Measurements from ENCODE around the gene SRMS. TPM values are rescaled to one million over a fixed set of nuclear protein-coding genes. Genes with fewer than 3 reads are reported as not detected.

Gene SRMS
- total and polyA plus RNA-seq, 2 of the 13 experiments (the other 11 are each of a cell fraction or from before 2014, with no cell fraction given): not detected

DNA sequence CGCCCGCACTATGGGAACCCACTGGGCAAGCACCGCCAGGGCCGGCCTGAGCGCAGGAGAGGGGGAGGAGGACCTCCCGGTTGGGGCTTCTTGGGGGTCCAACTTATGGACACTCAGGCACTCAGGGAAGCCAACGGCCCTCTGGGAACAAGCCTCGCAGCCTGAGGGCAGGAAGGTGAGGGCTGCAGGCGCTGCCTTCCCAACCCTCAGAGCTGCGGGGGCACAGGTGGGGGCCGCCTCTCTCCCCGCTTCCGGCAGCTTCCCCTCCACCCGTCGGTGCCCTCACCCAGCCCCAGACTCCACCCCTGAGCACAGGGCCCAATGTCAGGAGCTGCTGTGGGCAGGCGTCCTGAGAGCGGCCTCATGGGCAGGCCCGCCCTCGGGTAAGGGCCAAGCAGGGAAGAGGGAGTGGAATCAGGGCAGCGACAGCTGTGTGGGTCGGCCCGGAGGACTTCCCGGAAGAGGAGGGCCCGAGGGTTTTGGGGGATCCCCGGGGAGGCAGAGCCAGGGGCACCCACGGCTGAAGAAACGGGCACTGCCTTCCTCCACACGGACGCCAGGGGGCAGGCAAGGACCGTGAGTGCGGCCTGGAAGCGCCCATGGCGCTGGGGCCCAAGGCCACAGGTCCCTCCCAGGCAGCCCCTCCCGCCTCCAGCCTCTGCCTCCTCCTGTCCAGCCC lies 9.9 kb downstream of the SRMS start (continued):
- TF ChIP-seq, protein P1, sequence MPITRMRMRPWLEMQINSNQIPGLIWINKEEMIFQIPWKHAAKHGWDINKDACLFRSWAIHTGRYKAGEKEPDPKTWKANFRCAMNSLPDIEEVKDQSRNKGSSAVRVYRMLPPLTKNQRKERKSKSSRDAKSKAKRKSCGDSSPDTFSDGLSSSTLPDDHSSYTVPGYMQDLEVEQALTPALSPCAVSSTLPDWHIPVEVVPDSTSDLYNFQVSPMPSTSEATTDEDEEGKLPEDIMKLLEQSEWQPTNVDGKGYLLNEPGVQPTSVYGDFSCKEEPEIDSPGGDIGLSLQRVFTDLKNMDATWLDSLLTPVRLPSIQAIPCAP (CRISPR knock-in tag; IDR thresholded peaks at IDR 0.05; ENCODE audit: low read depth): no peak
- TF ChIP-seq NR2F2 (IDR thresholded peaks at IDR 0.05; ENCODE audit: borderline replicate concordance, low read depth) (no peak), SRF (IDR thresholded peaks at IDR 0.05; ENCODE audit: low read depth, low read length) (no peak), ZFY (CRISPR knock-in tag; IDR thresholded peaks at IDR 0.05) (peak; percentile 84), ZNF446 (CRISPR knock-in tag; IDR thresholded peaks at IDR 0.05) (peak; percentile 67; the same call in 1 of the 2 replicates), TCF12 (IDR thresholded peaks at IDR 0.05) (no peak), TCF12 (CRISPR knock-in tag; IDR thresholded peaks at IDR 0.05) (no peak), ZNF709 (CRISPR knock-in tag; IDR thresholded peaks at IDR 0.05) (no peak), NR2C2 (CRISPR knock-in tag; IDR thresholded peaks at IDR 0.05; ENCODE audit: borderline replicate concordance) (peak; percentile 74), ZNF850 (CRISPR knock-in tag; conservative IDR thresholded peaks at IDR 0.05) (no peak), ZFAT (CRISPR knock-in tag; conservative IDR thresholded peaks at IDR 0.05) (no peak)
- TF ChIP-seq, protein P2, sequence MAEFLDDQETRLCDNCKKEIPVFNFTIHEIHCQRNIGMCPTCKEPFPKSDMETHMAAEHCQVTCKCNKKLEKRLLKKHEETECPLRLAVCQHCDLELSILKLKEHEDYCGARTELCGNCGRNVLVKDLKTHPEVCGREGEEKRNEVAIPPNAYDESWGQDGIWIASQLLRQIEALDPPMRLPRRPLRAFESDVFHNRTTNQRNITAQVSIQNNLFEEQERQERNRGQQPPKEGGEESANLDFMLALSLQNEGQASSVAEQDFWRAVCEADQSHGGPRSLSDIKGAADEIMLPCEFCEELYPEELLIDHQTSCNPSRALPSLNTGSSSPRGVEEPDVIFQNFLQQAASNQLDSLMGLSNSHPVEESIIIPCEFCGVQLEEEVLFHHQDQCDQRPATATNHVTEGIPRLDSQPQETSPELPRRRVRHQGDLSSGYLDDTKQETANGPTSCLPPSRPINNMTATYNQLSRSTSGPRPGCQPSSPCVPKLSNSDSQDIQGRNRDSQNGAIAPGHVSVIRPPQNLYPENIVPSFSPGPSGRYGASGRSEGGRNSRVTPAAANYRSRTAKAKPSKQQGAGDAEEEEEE (CRISPR knock-in tag; IDR thresholded peaks at IDR 0.05; ENCODE audit: borderline replicate concordance): peak; percentile 89; the same call in 1 of the 2 replicates
- TF ChIP-seq, protein P3, sequence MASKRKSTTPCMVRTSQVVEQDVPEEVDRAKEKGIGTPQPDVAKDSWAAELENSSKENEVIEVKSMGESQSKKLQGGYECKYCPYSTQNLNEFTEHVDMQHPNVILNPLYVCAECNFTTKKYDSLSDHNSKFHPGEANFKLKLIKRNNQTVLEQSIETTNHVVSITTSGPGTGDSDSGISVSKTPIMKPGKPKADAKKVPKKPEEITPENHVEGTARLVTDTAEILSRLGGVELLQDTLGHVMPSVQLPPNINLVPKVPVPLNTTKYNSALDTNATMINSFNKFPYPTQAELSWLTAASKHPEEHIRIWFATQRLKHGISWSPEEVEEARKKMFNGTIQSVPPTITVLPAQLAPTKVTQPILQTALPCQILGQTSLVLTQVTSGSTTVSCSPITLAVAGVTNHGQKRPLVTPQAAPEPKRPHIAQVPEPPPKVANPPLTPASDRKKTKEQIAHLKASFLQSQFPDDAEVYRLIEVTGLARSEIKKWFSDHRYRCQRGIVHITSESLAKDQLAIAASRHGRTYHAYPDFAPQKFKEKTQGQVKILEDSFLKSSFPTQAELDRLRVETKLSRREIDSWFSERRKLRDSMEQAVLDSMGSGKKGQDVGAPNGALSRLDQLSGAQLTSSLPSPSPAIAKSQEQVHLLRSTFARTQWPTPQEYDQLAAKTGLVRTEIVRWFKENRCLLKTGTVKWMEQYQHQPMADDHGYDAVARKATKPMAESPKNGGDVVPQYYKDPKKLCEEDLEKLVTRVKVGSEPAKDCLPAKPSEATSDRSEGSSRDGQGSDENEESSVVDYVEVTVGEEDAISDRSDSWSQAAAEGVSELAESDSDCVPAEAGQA (IDR thresholded peaks at IDR 0.05; ENCODE audit: low read depth): peak; percentile 26; the same call in 1 of the 2 replicates
- TF ChIP-seq, protein P3 (CRISPR knock-in tag; IDR thresholded peaks at IDR 0.05; ENCODE audit: borderline replicate concordance): no peak
- TF ChIP-seq, protein P4, sequence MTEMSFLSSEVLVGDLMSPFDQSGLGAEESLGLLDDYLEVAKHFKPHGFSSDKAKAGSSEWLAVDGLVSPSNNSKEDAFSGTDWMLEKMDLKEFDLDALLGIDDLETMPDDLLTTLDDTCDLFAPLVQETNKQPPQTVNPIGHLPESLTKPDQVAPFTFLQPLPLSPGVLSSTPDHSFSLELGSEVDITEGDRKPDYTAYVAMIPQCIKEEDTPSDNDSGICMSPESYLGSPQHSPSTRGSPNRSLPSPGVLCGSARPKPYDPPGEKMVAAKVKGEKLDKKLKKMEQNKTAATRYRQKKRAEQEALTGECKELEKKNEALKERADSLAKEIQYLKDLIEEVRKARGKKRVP (CRISPR knock-in tag; IDR thresholded peaks at IDR 0.05): no peak
- TF ChIP-seq, protein P5, sequence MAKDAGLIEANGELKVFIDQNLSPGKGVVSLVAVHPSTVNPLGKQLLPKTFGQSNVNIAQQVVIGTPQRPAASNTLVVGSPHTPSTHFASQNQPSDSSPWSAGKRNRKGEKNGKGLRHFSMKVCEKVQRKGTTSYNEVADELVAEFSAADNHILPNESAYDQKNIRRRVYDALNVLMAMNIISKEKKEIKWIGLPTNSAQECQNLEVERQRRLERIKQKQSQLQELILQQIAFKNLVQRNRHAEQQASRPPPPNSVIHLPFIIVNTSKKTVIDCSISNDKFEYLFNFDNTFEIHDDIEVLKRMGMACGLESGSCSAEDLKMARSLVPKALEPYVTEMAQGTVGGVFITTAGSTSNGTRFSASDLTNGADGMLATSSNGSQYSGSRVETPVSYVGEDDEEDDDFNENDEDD (CRISPR knock-in tag; IDR thresholded peaks at IDR 0.05; ENCODE audit: borderline replicate concordance): peak; percentile 64; the same call in 1 of the 2 replicates
- TF ChIP-seq, protein P6, sequence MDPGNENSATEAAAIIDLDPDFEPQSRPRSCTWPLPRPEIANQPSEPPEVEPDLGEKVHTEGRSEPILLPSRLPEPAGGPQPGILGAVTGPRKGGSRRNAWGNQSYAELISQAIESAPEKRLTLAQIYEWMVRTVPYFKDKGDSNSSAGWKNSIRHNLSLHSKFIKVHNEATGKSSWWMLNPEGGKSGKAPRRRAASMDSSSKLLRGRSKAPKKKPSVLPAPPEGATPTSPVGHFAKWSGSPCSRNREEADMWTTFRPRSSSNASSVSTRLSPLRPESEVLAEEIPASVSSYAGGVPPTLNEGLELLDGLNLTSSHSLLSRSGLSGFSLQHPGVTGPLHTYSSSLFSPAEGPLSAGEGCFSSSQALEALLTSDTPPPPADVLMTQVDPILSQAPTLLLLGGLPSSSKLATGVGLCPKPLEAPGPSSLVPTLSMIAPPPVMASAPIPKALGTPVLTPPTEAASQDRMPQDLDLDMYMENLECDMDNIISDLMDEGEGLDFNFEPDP (CRISPR knock-in tag; conservative IDR thresholded peaks at IDR 0.05): no peak
